ENCODE results near the gene HOXC10. TPM values are rescaled to one million over a fixed set of nuclear protein-coding genes. Genes with fewer than 3 reads are reported as not detected.

The HOXC10 gene
- total and polyA plus RNA-seq, 2 experiments from 2014 or later: 0.23 to 1.7 TPM

DNA sequence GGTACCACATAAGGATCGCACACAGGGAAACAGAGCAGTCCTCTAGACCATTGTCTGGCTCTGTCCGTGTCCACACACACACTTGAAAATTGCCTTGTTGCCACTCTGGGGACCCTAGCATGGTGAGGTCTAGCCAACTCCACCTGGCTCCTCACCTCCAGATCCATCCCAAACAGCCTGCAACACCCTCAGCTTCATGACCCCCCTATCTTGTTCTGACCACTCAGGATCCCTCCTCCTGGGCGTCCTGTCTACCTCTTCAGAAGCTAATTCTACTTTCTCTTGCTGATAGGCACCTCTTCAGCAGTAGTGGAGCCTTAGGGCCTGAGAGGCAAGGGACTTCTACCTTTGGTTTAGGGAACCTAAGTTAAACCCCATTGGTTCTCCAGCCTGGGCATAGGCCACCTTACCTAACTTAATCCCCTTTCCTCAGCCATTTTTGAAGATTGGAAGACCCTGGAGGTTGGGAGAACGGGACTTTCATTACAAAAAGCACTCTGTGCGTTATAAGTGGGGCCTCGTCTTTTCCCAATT, 47.2 kb downstream of the HOXC10 start:
- H3K9me3 ChIP-seq (ENCODE audit: low read depth): no peaks in the 10 kb centered on the region
- no peaks in the 10 kb centered on the region for H3K9me2 ChIP-seq (replicated peaks; ENCODE audit: insufficient read depth)
- H3K4me1 ChIP-seq (ENCODE audit: insufficient read depth): peaks cover 42% of the 10 kb centered on the region
- no peaks in the 10 kb centered on the region for H4K20me1 ChIP-seq (ENCODE audit: insufficient read depth, poor library complexity, severe bottlenecking)
- no peak overlapping the region for H2AFZ ChIP-seq
- H3K27ac ChIP-seq: no peak overlapping the region
- H3K36me3 ChIP-seq (replicated peaks; ENCODE audit: insufficient read depth, low read depth): no peaks in the 10 kb centered on the region
- peaks cover 80% of the 10 kb centered on the region for H3K27me3 ChIP-seq
- WGBS (ENCODE audit: low lambda C conversion rate, missing lambda C conversion rate): 47% methylated on average over 6 of the region's 6 CpGs
- no peak for TF ChIP-seq CTCF (IDR thresholded peaks at IDR 0.05; ENCODE audit: poor library complexity)
- no peak for TF ChIP-seq EZH2 (IDR thresholded peaks at IDR 0.05; ENCODE audit: borderline replicate concordance)
- TF ChIP-seq EZH2phosphoT487 (IDR thresholded peaks at IDR 0.05; ENCODE audit: low read depth, severe bottlenecking, unreplicated experiment): no peak
- no peak for DNase-seq (ENCODE audit: low spot score)
- H3K79me2 ChIP-seq: peaks cover 6% of the 10 kb centered on the region
- no peak overlapping the region for H3K4me3 ChIP-seq
- H3K4me2 ChIP-seq: no peak overlapping the region

GRCh38 chr12:54032627-54033100, 47.7 kb downstream of the HOXC10 start, which contains the start of gene HOXC5:
TSS of gene HOXC5 (plus strand) at chr12:54033050. CDS start at chr12:54033123, 73 bp downstream.
- DNase-seq (ENCODE audit: low spot score): peak; percentile 86
- Histone ChIP-seq H3K27me3 (peaks cover 75% of the 10 kb centered on the region), H3K36me3 (replicated peaks; ENCODE audit: insufficient read depth, low read depth) (no peaks in the 10 kb centered on the region), H3K4me2 (peak within 1 kb of the TSS; percentile 79), H3K4me3 (peak within 1 kb of the TSS; percentile 0), H3K9me3 (ENCODE audit: low read depth) (no peaks in the 10 kb centered on the region), H3K4me1 (ENCODE audit: insufficient read depth) (peaks cover 38% of the 10 kb centered on the region), H3K9me2 (replicated peaks; ENCODE audit: insufficient read depth) (no peaks in the 10 kb centered on the region), H3K79me2 (peaks cover under 1% of the 10 kb centered on the region), H4K20me1 (ENCODE audit: insufficient read depth, poor library complexity, severe bottlenecking) (no peaks in the 10 kb centered on the region), H2AFZ (no peak within 1 kb of the TSS), H3K27ac (peak within 1 kb of the TSS; percentile 2)
- WGBS (ENCODE audit: low lambda C conversion rate, missing lambda C conversion rate): 2% methylated on average over 12 of the region's 12 CpGs
- TF ChIP-seq EZH2 (IDR thresholded peaks at IDR 0.05; ENCODE audit: borderline replicate concordance): no peak
- TF ChIP-seq CTCF (IDR thresholded peaks at IDR 0.05; ENCODE audit: poor library complexity): peak; percentile 93
- TF ChIP-seq EZH2phosphoT487 (IDR thresholded peaks at IDR 0.05; ENCODE audit: low read depth, severe bottlenecking, unreplicated experiment): no peak

DNA sequence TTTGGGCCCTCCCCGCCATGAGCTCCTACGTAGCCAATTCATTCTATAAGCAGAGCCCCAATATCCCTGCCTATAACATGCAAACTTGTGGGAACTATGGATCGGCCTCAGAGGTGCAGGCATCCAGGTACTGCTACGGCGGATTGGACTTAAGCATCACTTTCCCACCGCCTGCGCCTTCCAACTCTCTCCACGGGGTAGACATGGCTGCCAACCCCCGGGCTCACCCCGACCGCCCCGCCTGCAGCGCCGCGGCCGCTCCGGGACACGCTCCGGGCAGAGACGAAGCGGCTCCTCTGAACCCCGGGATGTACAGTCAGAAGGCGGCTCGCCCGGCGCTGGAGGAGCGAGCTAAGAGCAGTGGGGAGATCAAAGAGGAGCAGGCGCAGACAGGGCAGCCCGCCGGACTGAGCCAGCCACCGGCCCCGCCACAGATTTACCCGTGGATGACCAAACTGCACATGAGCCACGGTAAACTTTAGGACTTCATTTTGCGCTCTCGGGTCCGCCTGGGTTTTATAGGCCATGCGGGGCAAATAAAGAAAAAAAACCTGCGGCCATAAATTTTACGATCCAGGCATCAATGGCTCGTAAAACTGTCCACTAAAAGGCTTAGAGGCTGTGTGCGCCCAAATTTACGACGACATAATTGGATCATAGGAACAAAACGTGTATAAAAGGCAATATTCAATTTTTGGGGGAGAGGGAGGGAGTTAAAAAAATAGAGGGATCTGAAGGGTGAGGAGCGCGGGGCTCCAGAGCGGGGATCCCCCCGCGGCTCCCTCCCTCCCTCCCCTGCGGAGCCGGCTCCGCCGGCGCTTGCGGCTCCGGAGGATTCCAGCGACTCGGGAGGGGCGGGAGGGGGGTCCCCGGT, 48.4 kb downstream of the HOXC10 start:
- H3K9me2 ChIP-seq (replicated peaks; ENCODE audit: insufficient read depth): no peaks in the 10 kb centered on the region
- WGBS (ENCODE audit: low lambda C conversion rate, missing lambda C conversion rate): 4% methylated on average over 55 of the region's 61 CpGs
- peak overlapping the region; percentile 2 for H3K27ac ChIP-seq
- H3K4me2 ChIP-seq: peak overlapping the region; percentile 79
- peak overlapping the region; percentile 0 for H3K4me3 ChIP-seq
- TF ChIP-seq EZH2phosphoT487 (IDR thresholded peaks at IDR 0.05; ENCODE audit: low read depth, severe bottlenecking, unreplicated experiment): peak; percentile 92
- TF ChIP-seq EZH2 (IDR thresholded peaks at IDR 0.05; ENCODE audit: borderline replicate concordance): peak; percentile 76
- TF ChIP-seq CTCF (IDR thresholded peaks at IDR 0.05; ENCODE audit: poor library complexity): no peak
- no peak overlapping the region for H2AFZ ChIP-seq
- no peaks in the 10 kb centered on the region for H3K79me2 ChIP-seq
- no peaks in the 10 kb centered on the region for H3K9me3 ChIP-seq (ENCODE audit: low read depth)
- H4K20me1 ChIP-seq (ENCODE audit: insufficient read depth, poor library complexity, severe bottlenecking): no peaks in the 10 kb centered on the region
- H3K27me3 ChIP-seq: peaks cover 73% of the 10 kb centered on the region
- DNase-seq (ENCODE audit: low spot score): peak; percentile 84
- H3K36me3 ChIP-seq (replicated peaks; ENCODE audit: insufficient read depth, low read depth): no peaks in the 10 kb centered on the region
- peaks cover 40% of the 10 kb centered on the region for H3K4me1 ChIP-seq (ENCODE audit: insufficient read depth)

All from hepatocyte (in vitro differentiated cells).